Globus pallidus (tissue), 1 donor: ENCODE results near the gene MYRIP.

Experiments
- DNase-seq: peaks from one replicate; pipeline ENCODE4 v3.0.0-alpha.2; 2015; ENCODE audit warnings: low spot score

Gene MYRIP

DNA sequence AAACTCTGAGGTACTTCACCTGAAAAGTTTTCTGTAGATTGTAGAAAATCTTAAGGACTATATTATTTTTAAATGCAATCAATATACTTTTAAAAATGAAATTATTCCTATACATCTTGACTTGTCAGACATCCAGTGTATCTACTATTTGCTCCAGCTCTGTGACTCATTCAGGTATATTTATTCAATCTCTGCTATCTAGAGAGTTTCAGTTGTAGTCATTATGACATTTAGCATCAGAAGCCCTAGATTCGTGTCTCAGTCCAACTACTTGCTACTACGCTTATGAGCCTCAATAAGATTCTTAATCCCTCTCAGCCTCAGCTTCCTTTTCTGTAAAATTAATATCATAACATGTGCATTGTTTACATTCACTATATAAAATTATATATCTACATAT, 477.8 kb downstream of the MYRIP start:
- DNase-seq, result no peak

DNA sequence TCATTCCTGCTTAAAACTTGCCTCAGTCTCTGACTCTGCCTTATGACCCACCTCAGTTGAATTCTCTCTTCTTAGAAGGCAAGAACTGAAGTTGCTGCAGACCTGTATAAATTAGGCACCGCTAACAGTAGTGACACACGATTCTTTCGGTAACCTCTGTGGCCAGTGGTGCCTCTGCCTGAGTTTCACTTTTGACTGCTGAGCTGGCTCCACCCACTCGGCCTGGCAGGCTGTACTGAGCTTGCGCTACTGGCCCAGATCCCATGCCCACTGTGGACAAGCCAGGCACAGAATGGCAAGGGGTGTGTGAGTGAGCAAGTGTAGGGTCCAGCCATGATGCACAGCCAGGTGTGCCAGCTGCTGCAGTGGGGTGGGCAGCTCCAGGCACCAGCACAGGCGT, 481.0 kb downstream of the MYRIP start:
- no peak for DNase-seq

DNA sequence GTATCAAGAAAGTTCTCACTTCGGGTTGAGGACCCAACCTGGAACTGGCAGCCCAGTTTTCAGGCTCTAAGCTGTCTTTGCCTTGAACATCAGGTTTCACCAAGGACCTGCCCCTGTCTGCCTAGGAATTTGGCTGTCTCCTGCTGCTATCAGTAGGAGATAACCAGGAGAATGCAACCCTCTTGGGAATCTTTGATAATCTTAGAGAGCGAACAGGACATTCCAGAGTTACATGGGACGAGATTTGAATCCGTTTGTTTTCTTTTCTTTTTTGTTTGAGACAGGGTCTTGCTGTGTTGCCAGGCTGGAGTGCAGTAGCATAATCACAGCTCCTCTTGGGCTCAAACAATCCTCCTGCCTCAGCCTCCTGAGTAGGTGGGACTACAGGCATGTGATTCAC, 482.1 kb downstream of the MYRIP start:
- DNase-seq, result no peak

DNA sequence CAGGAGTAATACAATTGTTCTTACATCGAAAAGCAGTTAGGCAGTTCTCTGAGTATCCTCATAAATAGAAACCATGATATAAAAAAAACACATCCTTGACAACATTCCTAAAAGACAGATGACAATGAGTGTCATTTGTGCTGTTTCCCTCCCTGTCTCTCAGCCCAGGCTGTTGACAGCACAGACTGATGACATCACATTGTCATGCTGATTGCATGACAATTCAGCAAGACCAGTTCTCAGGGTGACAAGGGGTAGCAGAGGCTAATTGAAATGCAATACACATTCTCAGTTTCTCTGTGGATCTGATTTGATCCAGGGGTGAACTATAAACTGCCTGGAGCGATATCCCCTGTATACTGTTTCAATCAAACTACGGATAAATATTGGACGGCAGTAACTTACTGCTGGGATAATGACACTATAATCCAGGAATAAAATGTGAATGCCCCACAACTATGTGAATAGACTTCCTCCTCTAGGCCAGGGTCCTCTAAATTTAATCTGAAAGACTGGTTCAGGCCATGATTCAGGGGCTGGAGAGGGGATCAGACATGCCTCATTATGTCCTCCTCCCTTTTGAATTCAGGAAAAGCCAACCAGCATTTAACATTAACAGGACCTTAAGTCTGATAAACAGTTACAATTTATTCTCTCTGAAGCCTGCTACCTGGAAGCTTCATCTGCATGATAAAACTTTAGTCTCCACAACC, 483.4 kb downstream of the MYRIP start:
- peak; percentile 86 for DNase-seq

DNA sequence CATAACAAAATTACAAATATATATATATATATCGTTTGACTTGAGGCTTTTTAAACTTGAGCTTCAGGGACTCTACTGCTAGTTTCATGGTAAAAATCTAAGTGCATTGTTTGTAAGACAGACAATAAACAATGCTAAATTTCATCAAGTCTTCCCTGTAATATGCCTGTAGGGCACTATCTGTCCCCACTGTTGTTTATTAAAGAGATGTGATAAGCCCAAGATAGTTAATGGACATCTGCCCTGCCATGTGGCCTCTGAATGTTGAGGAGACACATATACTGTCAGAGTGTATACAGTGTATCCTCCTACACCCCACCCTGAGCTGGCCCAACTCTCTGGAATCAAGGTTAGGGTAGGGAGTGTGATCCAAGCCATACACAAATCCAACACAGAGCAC, 485.0 kb downstream of the MYRIP start:
- DNase-seq, result no peak

DNA sequence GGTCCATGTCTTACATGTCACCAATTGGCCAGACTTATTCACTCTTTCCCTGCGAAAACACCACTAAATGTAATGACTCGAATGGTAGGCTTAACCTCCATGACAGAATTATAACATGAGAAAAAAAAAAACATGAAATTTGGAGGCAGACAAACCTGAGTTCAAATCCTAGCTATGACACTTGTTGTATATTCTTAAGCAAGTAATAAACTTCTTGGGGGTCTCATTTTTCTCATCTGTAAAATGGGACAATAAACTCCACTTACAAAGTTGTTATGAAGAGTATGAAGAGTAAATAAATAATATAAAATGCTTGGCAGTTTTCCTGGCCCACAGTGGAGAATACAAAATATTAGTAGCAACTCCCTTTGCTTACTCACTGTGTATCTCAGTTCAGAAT, 488.7 kb downstream of the MYRIP start:
- no peak for DNase-seq

DNA sequence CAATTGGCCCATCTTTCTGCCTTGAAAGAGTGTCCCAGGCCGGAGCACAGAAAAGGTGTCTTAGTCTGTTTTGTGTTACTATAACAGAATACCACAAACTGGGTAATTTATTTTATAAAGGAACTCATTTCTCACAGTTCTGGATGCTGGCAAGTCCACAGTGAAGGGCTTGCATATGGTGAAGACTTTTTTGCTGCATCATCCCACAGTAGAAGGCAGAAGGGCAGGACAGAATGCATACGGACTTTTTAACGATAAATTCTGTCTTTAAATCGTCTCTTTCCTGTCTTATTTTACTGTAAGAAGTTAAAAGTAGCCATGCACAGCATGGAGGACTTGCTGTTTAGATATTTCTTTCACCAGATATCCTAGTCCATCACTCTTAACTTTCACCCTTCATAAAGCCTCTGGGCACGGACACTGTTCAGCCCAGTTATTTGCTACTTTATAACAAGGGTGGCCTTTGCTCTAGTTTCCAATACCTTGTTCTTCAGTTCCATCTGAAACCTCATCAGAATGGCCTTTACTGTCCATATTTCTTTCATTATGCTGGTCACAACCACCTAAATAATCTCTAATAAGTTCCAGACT, 489.8 kb downstream of the MYRIP start:
- DNase-seq, result no peak

DNA sequence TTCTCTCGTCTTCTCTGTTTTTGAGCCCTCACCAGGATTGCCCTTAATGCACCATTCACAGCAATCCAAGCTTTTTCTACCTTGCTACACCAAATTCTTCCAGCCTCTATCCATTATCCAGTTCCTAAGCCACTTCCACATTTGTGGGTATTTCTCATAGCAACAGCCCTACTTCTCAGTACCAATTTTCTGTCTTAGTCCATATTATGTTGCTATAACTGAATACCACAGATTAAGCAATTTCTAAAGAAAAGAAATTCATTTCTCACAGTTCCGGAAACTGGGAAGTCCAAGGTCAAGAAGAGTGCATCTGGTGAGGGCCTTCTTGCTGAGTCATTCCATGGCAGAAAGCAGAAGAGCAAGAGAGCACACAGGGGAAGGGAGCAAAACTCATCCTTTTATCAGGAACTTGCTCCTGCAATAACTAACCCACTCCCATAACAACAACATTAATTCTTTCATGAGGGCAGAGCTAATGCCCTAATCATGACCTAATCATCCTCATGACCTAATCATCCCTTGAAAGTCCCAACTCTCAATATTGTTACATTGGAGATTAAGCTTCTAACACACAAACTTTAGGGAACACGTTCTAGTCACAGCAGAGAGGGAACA, 490.4 kb downstream of the MYRIP start:
- no peak for DNase-seq

DNA sequence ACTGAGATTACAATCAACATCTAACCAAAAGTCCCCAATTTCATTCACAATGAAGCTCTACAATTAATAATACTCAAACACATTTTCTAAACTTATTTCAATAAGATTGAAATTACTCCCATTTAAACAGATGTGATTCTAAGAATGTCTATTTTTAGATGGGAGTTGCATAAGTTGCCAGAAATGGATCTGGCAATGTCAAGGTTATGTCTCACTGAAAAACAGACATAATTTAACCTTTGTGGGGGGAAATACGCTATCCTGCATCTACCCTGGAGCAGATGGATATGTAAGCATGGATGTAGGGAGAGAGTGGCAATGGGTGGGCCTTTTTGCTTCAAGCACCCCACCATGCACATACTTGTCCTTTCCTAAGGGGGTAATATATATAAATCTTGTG, 493.4 kb downstream of the MYRIP start:
- DNase-seq, result no peak

DNA sequence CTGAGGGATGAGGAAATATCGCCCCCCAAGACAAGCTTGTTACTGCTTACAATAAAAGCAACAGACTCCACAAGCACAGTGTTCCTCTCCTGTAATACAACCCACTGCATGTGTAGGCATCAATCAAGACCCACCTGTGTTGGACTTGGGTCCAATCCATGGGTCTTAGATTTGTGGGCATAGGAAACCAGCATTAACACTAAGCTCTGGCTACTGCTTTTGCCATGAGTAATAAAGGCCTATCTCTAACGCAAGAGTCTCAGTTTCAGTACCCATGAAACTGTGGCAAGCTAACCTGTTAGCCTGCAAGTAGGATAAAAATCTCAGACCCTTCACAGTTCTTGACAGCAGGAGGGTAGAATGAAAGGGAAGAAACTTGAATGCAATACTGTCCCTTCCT, 494.9 kb downstream of the MYRIP start:
- no peak for DNase-seq

DNA sequence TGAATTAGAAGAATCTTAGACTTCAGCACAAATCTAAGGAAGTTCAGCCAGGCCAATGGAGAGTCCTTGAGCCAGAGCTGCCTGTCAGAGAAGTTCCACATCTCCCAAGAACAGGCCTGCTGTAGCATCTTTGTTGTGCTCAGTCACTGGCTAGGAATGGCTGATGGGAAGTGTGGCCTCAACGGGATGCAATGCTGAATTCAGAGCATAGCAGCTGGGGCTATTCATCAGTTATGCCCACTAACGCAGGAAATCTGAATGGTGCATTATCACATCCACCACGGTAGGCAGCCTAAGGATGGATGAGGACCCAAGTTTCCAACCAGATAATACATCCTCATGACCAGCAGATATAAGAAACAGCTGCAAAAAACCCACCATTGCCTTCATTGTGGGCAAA, 496.9 kb downstream of the MYRIP start:
- no peak for DNase-seq

DNA sequence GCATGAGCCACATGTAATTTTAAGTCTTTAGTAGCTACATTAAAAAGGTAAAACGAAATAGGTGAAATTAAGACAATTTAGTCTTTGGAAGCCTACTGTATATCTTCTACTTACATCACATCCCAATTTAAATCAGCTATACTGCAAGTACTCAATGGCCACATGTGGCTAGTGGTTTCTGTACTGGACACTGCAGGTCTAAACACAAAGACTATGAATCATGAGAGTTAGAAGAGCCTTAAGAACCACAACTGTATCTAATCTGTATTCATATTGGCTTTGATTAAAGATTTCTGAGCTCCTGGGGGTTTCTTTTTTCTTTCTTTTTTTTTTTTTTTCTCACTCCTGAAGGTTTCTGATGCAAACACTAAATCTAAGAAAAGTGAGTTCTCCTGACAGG, 497.8 kb downstream of the MYRIP start:
- DNase-seq, result no peak

DNA sequence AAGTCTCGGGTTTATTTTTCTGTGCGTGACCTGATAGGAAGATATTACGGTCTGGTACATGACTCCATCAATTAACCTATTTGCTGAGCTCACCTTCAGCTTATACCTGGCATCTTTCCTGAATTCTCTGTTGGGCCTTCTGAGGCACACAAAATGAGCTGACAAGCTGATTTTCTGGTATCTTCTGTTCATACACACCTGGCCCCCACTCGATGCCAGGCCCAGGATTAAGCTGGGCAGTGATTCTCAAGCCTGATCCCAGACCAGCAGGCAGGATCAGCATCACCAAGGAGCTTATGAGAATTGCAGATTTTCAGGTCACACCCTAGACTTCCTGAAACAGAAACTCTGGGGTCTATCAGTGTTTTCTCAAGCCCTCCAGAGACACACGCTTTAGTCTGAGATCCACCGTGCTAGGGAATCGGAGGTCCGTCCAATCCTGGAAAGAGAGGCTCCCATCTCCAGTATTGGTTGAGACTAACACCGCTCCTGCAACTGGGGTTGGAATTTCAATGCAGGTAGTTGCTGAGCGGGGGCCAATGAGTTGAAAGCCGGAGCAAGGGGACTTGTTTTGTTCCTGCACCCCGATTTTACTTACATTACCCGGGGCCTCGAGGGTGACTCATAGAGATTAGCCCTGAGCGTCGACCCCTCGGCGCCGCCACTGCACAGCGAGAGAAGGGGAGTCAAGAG, 499.5 kb downstream of the MYRIP start:
- no peak for DNase-seq

DNA sequence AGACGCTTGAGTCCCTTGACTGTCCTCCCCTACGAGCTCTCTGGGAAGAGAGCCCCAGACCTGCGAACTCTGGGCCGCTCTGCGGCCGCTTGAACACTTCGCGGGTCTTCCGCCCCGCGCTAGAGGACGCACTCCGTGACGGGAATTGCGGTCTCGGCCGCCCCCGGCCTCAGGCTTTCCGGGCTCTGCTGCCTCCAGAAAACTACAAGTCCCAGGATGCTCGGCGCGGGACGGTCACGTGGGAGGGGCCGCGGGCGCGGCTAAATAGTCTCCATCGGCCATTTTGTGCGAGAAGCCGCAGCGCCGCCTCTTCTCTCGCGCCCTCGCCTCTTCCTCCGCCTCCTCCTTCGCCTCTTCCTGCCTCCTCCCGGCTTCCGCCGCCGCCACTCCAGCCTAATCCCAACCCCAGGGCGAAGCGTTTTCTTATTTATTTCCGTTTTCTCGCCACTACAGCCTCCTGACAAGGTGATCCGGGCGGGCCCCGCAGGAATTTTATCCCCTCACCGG, 500.1 kb downstream of the MYRIP start, which contains the start of gene EIF1B:
Gene EIF1B (plus strand): TSS at position 290 of the 507 bp plus-strand sequence. CDS start 235 bp downstream, outside the sequence.
- DNase-seq, result peak; percentile 97
